Measurements from ENCODE around the gene EEFSEC. TPM values are rescaled to one million over a fixed set of nuclear protein-coding genes. Genes with fewer than 3 reads are reported as not detected.
A peak's percentile ranks its signal among the peaks of the same experiment; 100 is the strongest.
"Not testable (repeated sequence)": the region's sequence is repeated elsewhere in the genome, so short reads cannot be mapped to it uniquely, and the experiment has no call there.

Gene EEFSEC
- total RNA-seq, 1 donor from 2014 or later = 11.3 TPM

- DNase-seq = no peak
Observed at GRCh38 chr3:128152419-128153155, 694 bp upstream of the EEFSEC start.

GRCh38 chr3:128154354-128154753 lies 1.1 kb downstream of the EEFSEC start:
- not testable (repeated sequence) for DNase-seq

GRCh38 chr3:128155616-128156360 lies 2.5 kb downstream of the EEFSEC start:
- DNase-seq = no peak

- no peak for DNase-seq
Observed at GRCh38 chr3:128160661-128161060, 7.4 kb downstream of the EEFSEC start.

GRCh38 chr3:128163432-128163831 lies 10.2 kb downstream of the EEFSEC start:
- DNase-seq = no peak

- DNase-seq = no peak
Observed at GRCh38 chr3:128166971-128167453, 13.7 kb downstream of the EEFSEC start.

- DNase-seq = no peak
Observed at GRCh38 chr3:128167646-128167972, 14.3 kb downstream of the EEFSEC start.

- peak; percentile 69 for DNase-seq
Observed at GRCh38 chr3:128167973-128168674, 14.8 kb downstream of the EEFSEC start.

- DNase-seq = no peak
Observed at GRCh38 chr3:128168836-128169235, 15.6 kb downstream of the EEFSEC start.

- DNase-seq = peak; percentile 89
Observed at GRCh38 chr3:128170866-128171516, 17.7 kb downstream of the EEFSEC start.

GRCh38 chr3:128173200-128173599 lies 19.9 kb downstream of the EEFSEC start:
- DNase-seq = no peak

- DNase-seq = peak; percentile 24
Observed at GRCh38 chr3:128173849-128174248, 20.6 kb downstream of the EEFSEC start.

GRCh38 chr3:128174675-128175590 lies 21.7 kb downstream of the EEFSEC start:
- no peak for DNase-seq

GRCh38 chr3:128175768-128176167 lies 22.5 kb downstream of the EEFSEC start:
- no peak for DNase-seq

- no peak for DNase-seq
Observed at GRCh38 chr3:128176276-128176833, 23.1 kb downstream of the EEFSEC start.

- no peak for DNase-seq
Observed at GRCh38 chr3:128177865-128178264, 24.6 kb downstream of the EEFSEC start.

- DNase-seq = no peak
Observed at GRCh38 chr3:128178782-128179483, 25.7 kb downstream of the EEFSEC start.

- no peak for DNase-seq
Observed at GRCh38 chr3:128179484-128179819, 26.2 kb downstream of the EEFSEC start.

- no peak for DNase-seq
Observed at GRCh38 chr3:128180436-128180835, 27.2 kb downstream of the EEFSEC start.

- DNase-seq = no peak
Observed at GRCh38 chr3:128180913-128181312, 27.6 kb downstream of the EEFSEC start.

- no peak for DNase-seq
Observed at GRCh38 chr3:128182656-128183055, 29.4 kb downstream of the EEFSEC start.

Data from tongue (tissue), 2 donors.